HG03378 (cell line): ENCODE measurements around the gene FOS.
"Not testable (repeated sequence)": the region's sequence is repeated elsewhere in the genome, so short reads cannot be mapped to it uniquely, and the experiment has no call there.

Experiments
- ATAC-seq: cut with Tn5 transposase; IDR thresholded peaks from one replicate; pipeline ENCODE4 v1.9.1; 2021; ENCODE audit warnings: mild to moderate bottlenecking, moderate library complexity; ENCODE audit not compliant: unreplicated experiment

Gene FOS

DNA sequence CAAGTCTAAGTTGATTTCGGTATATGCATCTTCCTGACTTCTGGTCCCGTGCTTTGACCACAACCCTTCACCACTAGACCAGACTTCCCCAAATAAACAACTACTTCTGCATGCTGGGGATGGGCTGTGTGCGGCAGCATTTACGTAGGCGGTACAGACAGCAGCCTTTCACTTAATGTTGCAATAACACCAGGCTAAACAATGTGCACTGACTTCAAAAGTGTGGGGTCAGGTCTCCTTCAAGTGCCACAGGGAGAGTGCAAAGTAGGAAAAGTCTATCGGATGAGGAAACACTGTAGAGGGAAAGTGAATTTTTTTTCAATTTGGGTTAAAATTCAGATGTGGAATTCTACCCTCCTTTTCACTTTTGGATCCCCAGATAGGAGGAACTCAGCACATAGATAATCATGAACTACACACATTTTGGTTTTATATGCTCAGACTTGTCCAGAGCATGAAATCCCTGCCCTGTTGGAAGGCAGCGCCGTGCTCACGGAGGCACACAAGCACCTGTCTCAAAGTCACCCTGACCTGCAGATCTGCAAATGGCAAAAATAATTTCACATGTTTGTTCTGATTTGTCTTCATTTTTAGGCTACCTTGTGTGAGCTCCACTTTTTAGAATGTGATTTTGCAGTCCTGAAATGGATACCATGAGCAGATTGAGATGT, 3.6 kb upstream of the FOS start:
- no peak for ATAC-seq

GRCh38 chr14:75275598-75275997, 3.0 kb upstream of the FOS start:
- ATAC-seq: no peak

GRCh38 chr14:75277008-75277814, 1.4 kb upstream of the FOS start:
- no peak for ATAC-seq

DNA sequence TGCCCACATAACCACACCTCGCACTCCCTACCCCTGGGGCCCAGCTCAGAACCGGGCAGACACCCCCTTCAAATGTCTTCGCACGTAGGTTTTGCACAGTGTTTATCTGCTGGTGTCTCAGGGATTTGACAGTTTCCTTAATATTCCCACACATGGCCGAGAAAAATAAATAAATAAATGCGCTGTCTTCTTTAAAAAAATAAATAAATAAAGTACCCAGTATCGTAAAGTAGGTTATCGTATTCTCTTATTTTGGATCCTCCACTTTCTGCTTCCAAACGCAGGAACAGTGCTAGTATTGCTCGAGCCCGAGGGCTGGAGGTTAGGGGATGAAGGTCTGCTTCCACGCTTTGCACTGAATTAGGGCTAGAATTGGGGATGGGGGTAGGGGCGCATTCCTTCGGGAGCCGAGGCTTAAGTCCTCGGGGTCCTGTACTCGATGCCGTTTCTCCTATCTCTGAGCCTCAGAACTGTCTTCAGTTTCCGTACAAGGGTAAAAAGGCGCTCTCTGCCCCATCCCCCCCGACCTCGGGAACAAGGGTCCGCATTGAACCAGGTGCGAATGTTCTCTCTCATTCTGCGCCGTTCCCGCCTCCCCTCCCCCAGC, 710 bp upstream of the FOS start:
- no peak for ATAC-seq

- ATAC-seq: no peak
Measured at GRCh38 chr14:75279153-75279762, 630 bp downstream of the FOS start.

GRCh38 chr14:75279763-75280290, 1.2 kb downstream of the FOS start:
- ATAC-seq: no peak

GRCh38 chr14:75280291-75280830, 1.7 kb downstream of the FOS start:
- ATAC-seq: no peak

DNA sequence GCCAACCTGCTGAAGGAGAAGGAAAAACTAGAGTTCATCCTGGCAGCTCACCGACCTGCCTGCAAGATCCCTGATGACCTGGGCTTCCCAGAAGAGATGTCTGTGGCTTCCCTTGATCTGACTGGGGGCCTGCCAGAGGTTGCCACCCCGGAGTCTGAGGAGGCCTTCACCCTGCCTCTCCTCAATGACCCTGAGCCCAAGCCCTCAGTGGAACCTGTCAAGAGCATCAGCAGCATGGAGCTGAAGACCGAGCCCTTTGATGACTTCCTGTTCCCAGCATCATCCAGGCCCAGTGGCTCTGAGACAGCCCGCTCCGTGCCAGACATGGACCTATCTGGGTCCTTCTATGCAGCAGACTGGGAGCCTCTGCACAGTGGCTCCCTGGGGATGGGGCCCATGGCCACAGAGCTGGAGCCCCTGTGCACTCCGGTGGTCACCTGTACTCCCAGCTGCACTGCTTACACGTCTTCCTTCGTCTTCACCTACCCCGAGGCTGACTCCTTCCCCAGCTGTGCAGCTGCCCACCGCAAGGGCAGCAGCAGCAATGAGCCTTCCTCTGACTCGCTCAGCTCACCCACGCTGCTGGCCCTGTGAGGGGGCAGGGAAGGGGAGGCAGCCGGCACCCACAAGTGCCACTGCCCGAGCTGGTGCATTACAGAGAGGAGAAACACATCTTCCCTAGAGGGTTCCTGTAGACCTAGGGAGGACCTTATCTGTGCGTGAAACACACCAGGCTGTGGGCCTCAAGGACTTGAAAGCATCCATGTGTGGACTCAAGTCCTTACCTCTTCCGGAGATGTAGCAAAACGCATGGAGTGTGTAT, 2.4 kb downstream of the FOS start:
- no peak for ATAC-seq

- ATAC-seq: no peak
Measured at GRCh38 chr14:75281654-75282019, 3.0 kb downstream of the FOS start.

- no peak for ATAC-seq
Measured at GRCh38 chr14:75282170-75282554, 3.5 kb downstream of the FOS start.

- not testable (repeated sequence) for ATAC-seq
Measured at GRCh38 chr14:75282555-75283161, 4.0 kb downstream of the FOS start.

DNA sequence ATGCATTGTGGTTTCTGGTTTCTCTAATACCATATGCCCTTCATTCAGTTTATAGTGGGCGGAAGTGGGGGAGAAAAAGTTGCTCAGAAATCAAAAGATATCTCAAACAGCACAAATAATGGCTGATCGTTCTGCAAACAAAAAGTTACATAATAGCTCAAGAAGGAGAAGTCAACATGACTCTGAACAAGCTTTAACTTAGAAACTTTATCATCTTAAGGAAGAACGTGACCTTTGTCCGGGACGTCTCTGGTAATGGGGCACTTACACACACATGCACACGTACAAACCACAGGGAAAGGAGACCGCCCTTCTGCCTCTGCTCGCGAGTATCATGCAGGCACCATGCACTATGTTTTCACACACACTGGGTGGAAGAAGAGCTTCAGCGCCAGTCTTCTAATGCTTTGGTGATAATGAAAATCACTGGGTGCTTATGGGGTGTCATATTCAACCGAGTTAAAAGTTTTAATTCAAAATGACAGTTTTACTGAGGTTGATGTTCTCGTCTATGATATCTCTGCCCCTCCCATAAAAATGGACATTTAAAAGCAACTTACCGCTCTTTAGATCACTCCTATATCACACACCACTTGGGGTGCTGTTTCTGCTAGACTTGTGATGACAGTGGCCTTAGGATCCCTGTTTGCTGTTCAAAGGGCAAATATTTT, 4.7 kb downstream of the FOS start:
- ATAC-seq: no peak

DNA sequence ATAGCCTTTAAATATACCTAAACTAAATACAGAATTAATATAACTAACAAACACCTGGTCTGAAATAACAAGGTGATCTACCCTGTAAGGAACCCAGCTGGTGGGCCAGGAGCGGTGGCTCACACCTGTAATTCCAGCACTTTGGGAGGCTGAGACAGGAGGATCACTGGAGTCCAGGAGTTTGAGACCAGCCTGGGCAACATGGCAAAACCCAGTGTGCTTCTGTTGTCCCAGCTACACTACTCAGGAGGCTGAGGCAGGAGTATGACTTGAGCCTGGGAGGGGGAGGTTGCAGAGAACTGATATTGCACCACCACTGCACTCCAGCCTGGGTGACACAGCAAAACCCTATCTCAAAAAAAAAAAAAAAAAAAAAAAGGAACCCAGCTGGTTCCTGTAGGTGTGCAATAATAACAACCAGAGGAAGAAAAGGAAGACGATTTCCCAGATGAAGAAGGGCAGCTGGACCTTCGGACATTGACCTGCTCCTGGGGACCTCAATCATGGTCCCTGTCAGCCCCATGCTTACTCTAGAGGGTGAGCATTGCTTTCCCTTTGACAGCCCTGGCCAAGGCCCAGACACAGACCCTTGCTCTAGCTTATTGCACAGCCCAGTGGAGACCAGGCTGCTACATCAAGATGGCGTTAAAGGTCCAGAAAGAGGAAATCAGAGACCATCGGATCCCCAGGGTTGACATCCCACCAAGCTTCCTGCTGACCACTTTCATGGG, 5.4 kb downstream of the FOS start:
- ATAC-seq: no peak

GRCh38 chr14:75285331-75285730, 6.7 kb downstream of the FOS start:
- ATAC-seq: no peak

DNA sequence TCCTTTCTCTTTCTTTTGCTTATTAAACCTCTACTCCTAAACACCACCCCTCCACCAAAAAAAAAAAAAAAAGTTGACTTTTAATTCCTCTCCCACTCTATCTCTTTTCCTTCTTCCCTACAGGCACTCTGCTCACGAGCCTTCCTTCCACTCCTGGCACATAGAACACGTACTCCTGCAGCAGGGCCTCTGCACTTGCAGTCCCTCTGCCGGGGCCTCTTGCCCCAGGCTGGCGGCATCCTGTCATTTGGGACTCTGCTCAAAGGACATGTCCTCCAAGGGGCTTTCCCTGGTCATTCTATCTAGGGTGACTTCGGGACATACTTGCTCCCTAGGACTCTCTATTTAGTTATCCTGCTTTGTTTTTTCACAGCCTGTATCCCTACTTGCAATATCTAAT, 7.7 kb downstream of the FOS start:
- no peak for ATAC-seq

DNA sequence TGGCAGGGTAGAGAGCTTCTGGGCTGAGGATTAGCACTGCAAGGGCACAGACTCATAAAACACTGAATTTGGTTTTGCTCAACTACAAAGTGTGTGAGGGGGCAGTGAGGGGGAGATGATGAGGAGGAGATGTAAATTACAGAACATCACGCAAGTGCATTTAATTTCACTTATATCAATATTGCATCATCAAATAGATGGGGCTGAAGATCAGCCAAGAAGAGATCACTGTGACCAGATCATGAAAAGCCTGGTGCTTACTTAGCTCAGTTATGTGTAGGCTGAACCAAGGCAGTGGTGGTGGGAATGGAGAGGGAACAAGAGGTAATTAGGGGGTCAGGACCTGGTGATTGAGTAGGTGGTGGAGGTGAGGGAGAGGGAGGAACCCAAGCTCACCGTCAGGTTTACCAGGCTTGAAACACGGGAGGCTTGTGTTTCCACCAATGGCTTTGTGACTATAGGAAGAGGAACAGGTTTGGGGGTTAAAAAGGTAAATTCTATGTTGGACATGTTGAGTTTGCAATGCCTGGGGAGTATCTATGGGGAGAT, 11.3 kb downstream of the FOS start:
- no peak for ATAC-seq

DNA sequence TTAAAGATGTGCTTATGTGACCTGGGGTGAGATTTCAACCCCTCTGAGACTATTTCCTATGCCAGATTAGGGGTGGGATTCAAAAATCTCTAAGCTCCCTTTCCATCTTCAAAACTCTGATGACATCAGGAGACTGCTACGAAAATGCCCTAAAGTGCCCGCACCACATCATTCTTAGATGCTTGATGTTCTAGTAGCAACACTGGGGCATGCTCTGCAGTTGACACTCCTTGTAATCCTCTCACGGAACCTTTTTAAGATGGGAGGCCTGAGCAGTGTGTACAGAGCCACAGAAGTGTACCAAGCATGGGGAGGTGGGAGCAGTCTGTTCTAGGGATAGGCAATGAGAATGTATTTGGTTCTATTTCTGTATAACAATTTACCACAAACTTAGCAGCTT, 12.2 kb downstream of the FOS start:
- no peak for ATAC-seq

- no peak for ATAC-seq
Measured at GRCh38 chr14:75291331-75291730, 12.7 kb downstream of the FOS start.
